Islet of Langerhans (tissue), 1 donor: ENCODE measurements around the gene PRPS1.
"Not testable (repeated sequence)": the region's sequence is repeated elsewhere in the genome, so short reads cannot be mapped to it uniquely, and the experiment has no call there.

Source experiments
- FAIRE-seq: peaks from one replicate; lab custom pipeline; 2011; peaks lifted over from hg19 to GRCh38; lab: Jason Lieb, UNC

Gene PRPS1

GRCh38 chrX:107630031-107630689 lies 1.9 kb downstream of the PRPS1 start:
- no peak for FAIRE-seq

GRCh38 chrX:107632346-107632745 lies 4.0 kb downstream of the PRPS1 start:
- FAIRE-seq, result no peak

DNA sequence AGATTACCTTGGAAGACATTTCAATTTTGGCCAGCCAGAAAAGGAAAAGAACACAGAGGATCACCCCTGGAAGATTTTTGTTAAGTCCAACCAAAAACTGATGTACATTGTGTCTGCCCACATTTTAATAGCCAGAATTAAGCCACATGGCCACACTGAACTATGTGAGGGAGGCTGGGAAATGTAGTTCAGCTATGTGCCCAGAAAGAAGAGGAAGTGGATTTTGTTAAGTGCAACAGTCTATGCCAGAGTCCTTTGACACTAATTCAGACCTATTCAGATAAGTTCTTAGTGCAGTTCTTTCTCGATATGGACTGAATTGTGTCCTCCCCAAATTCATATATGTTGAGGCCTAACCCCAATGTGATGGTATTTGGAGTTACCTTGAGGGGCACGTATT lies 18.4 kb downstream of the PRPS1 start:
- no peak for FAIRE-seq

DNA sequence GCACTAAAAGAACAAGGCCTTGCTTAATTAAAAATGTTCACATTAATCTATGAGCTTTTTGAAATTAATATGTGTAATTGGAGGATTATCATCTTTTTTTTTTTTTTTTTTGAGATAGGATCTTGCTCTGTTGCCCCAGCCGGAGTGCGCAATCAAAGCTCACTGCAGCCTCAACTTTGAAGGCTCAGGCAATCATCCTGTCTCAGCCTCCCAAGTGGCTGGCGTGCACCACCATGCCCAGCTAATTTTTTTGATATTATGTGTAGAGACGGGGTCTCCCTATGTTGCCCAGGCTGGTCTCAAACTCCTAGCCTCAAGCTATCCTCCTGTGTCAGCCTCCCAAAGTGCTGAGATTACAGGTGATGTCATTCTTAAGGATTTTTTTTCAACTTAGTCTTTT lies 20.0 kb downstream of the PRPS1 start:
- peak; percentile 73 for FAIRE-seq

GRCh38 chrX:107654566-107654871 lies 26.2 kb downstream of the PRPS1 start:
- no peak for FAIRE-seq

DNA sequence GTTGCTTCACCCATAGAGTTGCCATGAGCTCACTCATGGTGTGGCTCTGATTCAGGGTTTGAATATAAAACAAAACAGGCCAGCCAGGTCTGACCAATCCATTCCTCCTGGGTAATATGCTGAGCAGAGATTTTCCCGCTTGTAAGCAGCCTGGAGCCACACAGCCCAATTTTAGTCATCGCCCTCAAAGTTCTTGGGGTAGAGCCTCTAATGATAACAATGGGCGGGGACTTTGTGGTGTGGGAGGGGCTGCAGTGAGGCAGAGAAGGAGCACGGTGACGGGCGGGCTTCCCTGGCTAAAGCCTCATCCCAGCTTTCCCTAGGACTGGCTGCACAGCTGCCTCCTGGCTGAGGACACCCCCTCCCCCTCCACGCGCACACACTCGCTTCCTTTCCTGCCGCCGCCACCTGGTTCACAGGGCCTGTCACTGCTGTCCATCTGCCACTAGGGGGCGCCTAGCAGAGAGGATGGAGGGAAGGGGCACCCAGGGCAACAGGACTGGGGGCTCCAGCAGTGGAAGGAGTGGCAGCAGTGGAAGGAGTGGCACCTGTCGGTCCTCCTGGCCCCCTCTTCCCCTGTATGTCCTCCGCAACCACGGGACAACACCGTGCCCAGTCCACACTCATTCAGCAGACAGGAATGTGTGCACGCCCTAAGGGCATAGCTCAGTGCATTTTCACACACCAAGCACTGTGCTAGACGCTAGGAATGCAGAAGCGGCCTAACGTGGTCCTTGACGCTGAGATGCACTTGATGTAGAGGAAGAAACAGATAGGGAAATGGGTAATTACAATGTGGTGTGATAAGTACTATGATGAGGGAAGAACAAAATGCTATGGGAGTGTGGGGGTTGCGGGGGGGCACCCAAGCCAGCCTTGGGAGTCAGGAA lies 26.8 kb downstream of the PRPS1 start:
- FAIRE-seq, result no peak

GRCh38 chrX:107656978-107657377 lies 28.7 kb downstream of the PRPS1 start:
- no peak for FAIRE-seq

- no peak for FAIRE-seq
These were observed 30.4 kb downstream of the PRPS1 start for GRCh38 chrX:107658660-107659059.

- no peak for FAIRE-seq
These were observed 31.0 kb downstream of the PRPS1 start for GRCh38 chrX:107659286-107659685.

DNA sequence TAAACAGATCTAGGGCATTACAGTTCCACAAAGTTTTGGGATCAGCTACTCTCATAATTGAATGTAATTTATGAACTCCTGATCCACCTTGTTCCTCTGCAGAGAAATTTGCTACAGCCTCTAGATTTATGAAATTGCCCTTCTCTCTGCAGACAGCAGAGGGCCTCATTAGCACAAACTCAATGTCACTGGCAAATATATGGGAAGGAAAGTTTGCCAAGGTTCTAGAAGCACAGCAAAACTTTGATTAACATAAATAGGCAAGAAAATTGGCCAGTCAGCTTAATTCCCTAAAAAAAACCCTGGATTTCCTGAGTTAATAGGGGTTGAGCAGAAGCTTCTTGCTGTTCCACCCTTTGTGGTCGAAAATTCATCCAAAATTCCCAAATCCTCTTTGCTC lies 31.5 kb downstream of the PRPS1 start:
- peak; percentile 99 for FAIRE-seq

DNA sequence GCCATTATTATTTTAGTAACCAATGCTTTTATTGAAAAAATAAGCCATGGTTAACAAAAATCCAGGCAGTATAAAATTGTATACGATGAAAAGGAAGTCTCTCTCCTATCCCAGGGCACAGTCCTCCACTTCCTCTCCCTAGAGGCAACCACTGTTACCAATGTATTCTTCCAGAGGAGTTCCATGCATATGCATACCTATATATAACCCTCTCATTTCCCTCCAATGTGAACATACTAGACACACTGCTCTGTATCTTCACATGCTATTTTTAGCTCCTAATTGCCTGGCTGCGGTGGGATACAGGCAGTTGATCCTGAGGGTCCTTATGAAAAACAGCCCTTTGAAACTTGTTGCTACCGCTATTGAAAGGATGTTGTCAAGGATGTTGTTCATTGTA lies 33.8 kb downstream of the PRPS1 start:
- no peak for FAIRE-seq

DNA sequence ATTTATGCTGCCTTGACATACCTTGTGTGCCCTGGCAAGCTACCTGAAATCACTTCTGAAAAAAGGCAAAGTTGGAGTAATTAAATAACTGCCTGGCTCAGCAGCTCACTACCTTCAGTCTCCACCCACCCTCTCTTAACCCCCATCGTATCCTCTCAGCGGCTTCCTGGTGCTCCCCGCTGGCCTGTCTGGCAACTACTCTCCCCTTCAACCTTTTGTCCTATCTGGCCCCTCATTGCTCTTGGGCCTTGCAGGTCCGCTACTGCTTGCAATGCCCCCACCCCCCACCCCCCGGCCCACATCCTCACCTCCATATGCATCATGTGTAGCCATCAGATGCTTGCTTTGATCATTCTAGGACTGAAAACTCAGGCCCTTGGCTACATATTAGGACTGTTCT lies 34.5 kb downstream of the PRPS1 start:
- no peak for FAIRE-seq

GRCh38 chrX:107666931-107667330 lies 38.6 kb downstream of the PRPS1 start:
- no peak for FAIRE-seq

GRCh38 chrX:107667426-107667825 lies 39.1 kb downstream of the PRPS1 start:
- no peak for FAIRE-seq

DNA sequence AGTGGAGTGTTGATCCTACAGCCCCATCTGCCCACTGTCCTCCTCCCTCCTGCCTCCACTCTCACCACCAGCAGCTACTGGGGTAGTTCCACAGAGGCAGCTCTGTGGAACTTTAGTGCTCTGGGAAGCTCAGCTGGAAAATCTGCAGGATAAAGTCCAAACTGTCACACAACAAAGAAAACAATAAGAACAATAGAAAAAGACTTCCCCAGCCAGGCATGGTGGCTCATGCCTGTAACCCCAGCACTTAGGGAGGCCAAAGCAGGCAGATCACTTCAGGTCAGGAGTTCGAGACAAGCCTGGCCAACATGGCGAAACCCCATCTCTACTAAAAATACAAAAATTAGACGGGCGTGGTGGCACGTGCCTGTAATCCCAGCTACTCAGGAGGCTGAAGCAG lies 40.4 kb downstream of the PRPS1 start:
- not testable (repeated sequence) for FAIRE-seq

DNA sequence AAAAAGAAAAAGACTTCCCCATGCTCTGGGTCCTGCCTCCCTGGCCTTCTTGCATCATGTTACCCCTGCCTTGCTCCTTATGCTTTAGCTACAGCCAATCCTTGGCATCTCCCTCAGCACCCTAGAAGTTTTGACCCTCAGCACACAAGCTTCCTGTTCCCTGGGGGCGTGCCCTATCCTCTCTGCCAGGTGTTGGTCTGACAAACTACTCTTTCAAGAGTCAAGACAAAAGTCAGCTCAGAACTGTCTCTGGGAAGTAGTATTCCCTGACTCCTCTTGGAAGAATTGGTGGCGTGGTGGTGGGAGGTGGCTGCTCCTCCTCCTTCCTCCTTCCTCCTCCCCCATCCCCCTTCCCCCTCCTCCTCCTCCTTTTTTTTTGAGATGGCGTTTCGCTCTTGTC lies 41.0 kb downstream of the PRPS1 start:
- FAIRE-seq, result no peak

GRCh38 chrX:107669885-107670628 lies 41.7 kb downstream of the PRPS1 start:
- no peak for FAIRE-seq

DNA sequence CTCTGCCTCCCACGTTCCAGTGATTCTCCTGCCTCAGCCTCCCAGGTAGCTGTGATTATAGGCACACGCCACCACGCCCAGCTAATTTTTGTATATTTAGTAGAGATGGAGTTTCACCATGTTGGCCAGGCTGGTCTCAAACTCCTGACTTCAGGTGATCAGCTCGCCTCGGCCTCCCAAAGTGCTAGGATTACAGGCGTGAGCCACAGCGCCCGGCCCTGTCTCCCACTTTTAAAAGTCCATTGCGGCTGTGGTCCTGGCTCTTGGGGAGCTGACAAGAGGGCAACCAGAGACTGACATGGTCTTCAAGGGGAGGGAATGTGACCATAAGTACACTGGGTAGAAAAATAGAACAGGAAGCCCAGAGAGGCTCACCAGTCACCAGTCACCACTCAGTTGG lies 42.9 kb downstream of the PRPS1 start:
- not testable (repeated sequence) for FAIRE-seq

GRCh38 chrX:107672955-107673378 lies 44.7 kb downstream of the PRPS1 start:
- FAIRE-seq, result no peak

DNA sequence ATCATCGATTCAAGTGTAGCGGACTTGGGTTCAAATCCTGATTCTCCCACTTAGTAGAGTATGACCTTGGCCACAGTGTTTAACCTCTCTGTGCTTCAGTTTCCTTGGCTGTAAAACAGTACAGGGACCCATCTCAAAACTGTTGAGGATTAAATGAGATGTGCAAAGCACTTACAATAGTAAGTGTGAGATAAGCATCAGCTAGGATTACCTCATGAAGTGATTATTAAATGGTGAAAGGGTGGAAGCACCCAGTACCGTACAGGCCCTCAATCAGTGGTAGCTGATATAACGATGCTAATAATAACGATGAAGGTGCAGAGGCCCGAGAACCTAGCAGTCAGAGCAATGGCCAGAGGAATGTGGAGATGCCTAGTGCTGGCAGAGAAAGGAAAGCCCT lies 45.1 kb downstream of the PRPS1 start:
- FAIRE-seq, result no peak

DNA sequence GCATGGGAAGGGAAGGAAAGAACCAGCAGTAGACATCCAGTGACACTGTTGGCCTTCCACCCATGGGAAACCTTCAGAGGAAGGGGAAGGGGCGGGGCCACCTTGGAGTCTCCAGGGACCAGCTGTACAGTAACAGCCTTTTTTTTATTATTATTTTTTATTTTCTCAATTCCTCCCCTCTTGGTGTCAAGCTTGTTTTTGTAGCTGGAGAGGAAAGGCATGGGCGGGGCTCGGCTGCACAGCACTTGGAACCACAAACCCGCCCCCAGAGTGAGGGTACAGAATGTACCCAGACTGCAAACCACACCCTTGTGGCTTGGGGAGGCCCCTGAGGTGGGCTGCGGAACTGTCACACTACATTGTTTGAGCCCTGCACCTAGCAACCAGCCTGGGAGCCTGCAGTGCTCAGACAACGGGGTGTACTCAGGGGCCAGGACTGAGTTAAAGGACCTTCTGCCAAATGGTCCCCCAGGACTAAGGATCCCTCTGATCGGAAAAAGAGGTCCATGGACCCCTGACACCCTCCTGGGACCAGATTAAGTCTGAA lies 45.7 kb downstream of the PRPS1 start:
- no peak for FAIRE-seq

GRCh38 chrX:107674480-107675364 lies 46.4 kb downstream of the PRPS1 start:
- FAIRE-seq, result no peak
